ENCODE data around the gene PKNOX2.

The PKNOX2 gene

DNA sequence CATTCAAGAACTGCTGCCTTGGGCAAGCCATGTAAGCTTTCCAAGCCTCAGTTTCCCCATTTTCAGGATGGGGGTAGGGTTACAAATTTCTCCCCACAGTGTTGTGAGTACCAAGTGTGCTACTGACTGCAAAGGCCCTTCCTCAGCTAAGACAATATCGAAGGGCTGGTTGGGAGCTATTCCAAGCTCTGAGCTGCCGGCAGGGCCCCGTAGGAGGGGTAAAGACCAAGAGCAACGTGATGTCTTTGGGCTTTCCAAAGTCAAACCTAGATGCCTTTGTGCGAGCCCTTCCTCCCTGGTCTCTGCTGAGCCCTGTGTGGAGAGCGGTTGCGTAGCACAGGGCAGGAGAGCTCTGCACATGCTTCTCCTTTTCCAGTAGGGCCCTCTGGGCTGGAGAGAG, 29.3 kb downstream of the PKNOX2 start:
- TF ChIP-seq TAF1 (IDR thresholded peaks at IDR 0.05; ENCODE audit: borderline replicate concordance, insufficient read depth, low read length): no peak
- TF ChIP-seq SIN3A (IDR thresholded peaks at IDR 0.05; ENCODE audit: borderline replicate concordance, insufficient read depth, low read length): no peak
- TF ChIP-seq, protein P1, sequence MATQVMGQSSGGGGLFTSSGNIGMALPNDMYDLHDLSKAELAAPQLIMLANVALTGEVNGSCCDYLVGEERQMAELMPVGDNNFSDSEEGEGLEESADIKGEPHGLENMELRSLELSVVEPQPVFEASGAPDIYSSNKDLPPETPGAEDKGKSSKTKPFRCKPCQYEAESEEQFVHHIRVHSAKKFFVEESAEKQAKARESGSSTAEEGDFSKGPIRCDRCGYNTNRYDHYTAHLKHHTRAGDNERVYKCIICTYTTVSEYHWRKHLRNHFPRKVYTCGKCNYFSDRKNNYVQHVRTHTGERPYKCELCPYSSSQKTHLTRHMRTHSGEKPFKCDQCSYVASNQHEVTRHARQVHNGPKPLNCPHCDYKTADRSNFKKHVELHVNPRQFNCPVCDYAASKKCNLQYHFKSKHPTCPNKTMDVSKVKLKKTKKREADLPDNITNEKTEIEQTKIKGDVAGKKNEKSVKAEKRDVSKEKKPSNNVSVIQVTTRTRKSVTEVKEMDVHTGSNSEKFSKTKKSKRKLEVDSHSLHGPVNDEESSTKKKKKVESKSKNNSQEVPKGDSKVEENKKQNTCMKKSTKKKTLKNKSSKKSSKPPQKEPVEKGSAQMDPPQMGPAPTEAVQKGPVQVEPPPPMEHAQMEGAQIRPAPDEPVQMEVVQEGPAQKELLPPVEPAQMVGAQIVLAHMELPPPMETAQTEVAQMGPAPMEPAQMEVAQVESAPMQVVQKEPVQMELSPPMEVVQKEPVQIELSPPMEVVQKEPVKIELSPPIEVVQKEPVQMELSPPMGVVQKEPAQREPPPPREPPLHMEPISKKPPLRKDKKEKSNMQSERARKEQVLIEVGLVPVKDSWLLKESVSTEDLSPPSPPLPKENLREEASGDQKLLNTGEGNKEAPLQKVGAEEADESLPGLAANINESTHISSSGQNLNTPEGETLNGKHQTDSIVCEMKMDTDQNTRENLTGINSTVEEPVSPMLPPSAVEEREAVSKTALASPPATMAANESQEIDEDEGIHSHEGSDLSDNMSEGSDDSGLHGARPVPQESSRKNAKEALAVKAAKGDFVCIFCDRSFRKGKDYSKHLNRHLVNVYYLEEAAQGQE (IDR thresholded peaks at IDR 0.05; ENCODE audit: insufficient read depth in 1 of 2, low read depth in 2 of 2, low read length in 2 of 2): no peak
- TF ChIP-seq FOXP2 (optimal IDR thresholded peaks at IDR 0.05; ENCODE audit: borderline replicate concordance, extremely low read depth, extremely low read length, insufficient read depth): no peak
- no peak for TF ChIP-seq POLR2AphosphoS5 (IDR thresholded peaks at IDR 0.05; ENCODE audit: low read depth, low read length)

DNA sequence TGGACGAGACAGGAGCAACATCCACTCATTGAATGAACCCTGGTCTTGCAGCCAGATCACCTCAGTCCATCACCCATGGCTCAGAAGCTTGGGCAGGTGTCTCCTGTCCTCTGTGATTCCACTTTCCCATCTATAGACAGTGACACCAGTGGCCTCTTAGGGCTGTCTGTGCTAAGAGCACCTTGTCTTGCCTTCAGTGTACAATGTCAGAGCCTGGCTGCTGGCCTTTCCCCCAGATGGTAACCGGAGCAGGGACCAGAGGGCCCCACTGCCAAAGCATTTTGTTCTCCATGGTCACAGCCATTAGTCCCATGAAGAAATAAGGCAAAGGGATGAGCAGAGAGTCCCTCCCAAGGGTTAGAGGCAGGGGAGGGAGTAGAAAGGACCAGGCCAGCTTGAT, 35.4 kb downstream of the PKNOX2 start:
- TF ChIP-seq TAF1 (IDR thresholded peaks at IDR 0.05; ENCODE audit: borderline replicate concordance, insufficient read depth, low read length) (no peak), SIN3A (IDR thresholded peaks at IDR 0.05; ENCODE audit: borderline replicate concordance, insufficient read depth, low read length) (no peak), POLR2AphosphoS5 (IDR thresholded peaks at IDR 0.05; ENCODE audit: low read depth, low read length) (no peak), FOXP2 (optimal IDR thresholded peaks at IDR 0.05; ENCODE audit: borderline replicate concordance, extremely low read depth, extremely low read length, insufficient read depth) (no peak)
- TF ChIP-seq, protein P1 (IDR thresholded peaks at IDR 0.05; ENCODE audit: insufficient read depth in 1 of 2, low read depth in 2 of 2, low read length in 2 of 2): no peak

GRCh38 chr11:125200441-125200840, 35.9 kb downstream of the PKNOX2 start:
- TF ChIP-seq, protein P1 (IDR thresholded peaks at IDR 0.05; ENCODE audit: insufficient read depth in 1 of 2, low read depth in 2 of 2, low read length in 2 of 2): no peak
- TF ChIP-seq TAF1 (IDR thresholded peaks at IDR 0.05; ENCODE audit: borderline replicate concordance, insufficient read depth, low read length) (no peak), POLR2AphosphoS5 (IDR thresholded peaks at IDR 0.05; ENCODE audit: low read depth, low read length) (no peak), SIN3A (IDR thresholded peaks at IDR 0.05; ENCODE audit: borderline replicate concordance, insufficient read depth, low read length) (no peak), FOXP2 (optimal IDR thresholded peaks at IDR 0.05; ENCODE audit: borderline replicate concordance, extremely low read depth, extremely low read length, insufficient read depth) (no peak)

GRCh38 chr11:125201525-125202141, 37.1 kb downstream of the PKNOX2 start:
- TF ChIP-seq POLR2AphosphoS5 (IDR thresholded peaks at IDR 0.05; ENCODE audit: low read depth, low read length) (no peak; the same call in 1 of the 2 replicates), TAF1 (IDR thresholded peaks at IDR 0.05; ENCODE audit: borderline replicate concordance, insufficient read depth, low read length) (no peak), SIN3A (IDR thresholded peaks at IDR 0.05; ENCODE audit: borderline replicate concordance, insufficient read depth, low read length) (no peak), FOXP2 (optimal IDR thresholded peaks at IDR 0.05; ENCODE audit: borderline replicate concordance, extremely low read depth, extremely low read length, insufficient read depth) (no peak)
- TF ChIP-seq, protein P1 (IDR thresholded peaks at IDR 0.05; ENCODE audit: insufficient read depth in 1 of 2, low read depth in 2 of 2, low read length in 2 of 2): no peak
